ENCODE data around the gene SYNDIG1L.

- no peak for TF ChIP-seq ZZZ3 (CRISPR knock-in tag; IDR thresholded peaks at IDR 0.05; ENCODE audit: borderline replicate concordance)
- TF ChIP-seq ZNF264 (CRISPR knock-in tag; IDR thresholded peaks at IDR 0.05): no peak
- TF ChIP-seq CEBPB (IDR thresholded peaks at IDR 0.05; ENCODE audit: borderline replicate concordance, low read depth, low read length): no peak
Measured at GRCh38 chr14:74468513-74468912, 42.5 kb upstream of the SYNDIG1L start.
